Activated CD8-positive, alpha-beta T cell treated with anti-CD3 and anti-CD28 coated beads, Interleukin-2, amount 10 ng/mL, durations not matched to agents 7 days and 5 days (primary cell): ENCODE results near the gene CCDC175. TPM values are rescaled to one million over a fixed set of nuclear protein-coding genes. Genes with fewer than 3 reads are reported as not detected.

Experiments
- ATAC-seq: fragments of 150-1000 bp; cut with Tn5 transposase; one replicate; pipeline ENCODE4 v1.10.0; 2021; ENCODE audit warnings: moderate library complexity
- CTCF ChIA-PET: fragments of 350-600 bp; sonication (Branson Sonifier 250); formaldehyde crosslinking; loops from one replicate; lab custom pipeline; 2021; ENCODE audit warnings: antibody characterized with exemption; lab: Charles Lee
- POLR2A ChIA-PET: fragments of 350-600 bp; sonication (Branson Sonifier 250); formaldehyde crosslinking; loops from one replicate; lab custom pipeline; 2021; ENCODE audit warnings: antibody characterized with exemption; lab: Charles Lee
- DNase-seq: peaks from one replicate; pipeline ENCODE4 v3.0.0-alpha.2; 2020
- H3K27ac Mint-ChIP-seq: one replicate; pipeline ENCODE4 v1.8.0; 2021; ENCODE audit warnings: mild to moderate bottlenecking, mixed read lengths
- H3K27me3 Mint-ChIP-seq: one replicate; pipeline ENCODE4 v1.8.0; 2021; ENCODE audit warnings: low read depth, mixed read lengths
- H3K36me3 Mint-ChIP-seq: one replicate; pipeline ENCODE4 v1.8.0; 2021; ENCODE audit warnings: low read depth, mixed read lengths
- H3K4me1 Mint-ChIP-seq: one replicate; pipeline ENCODE4 v1.8.0; 2021; ENCODE audit warnings: low read depth, mixed read lengths
- H3K4me3 Mint-ChIP-seq: one replicate; pipeline ENCODE4 v1.8.0; 2021; ENCODE audit warnings: mild to moderate bottlenecking, mixed read lengths
- H3K9me3 Mint-ChIP-seq: one replicate; pipeline ENCODE4 v1.8.0; 2022; ENCODE audit warnings: mixed read lengths; ENCODE audit not compliant: insufficient read depth
- total RNA-seq, 2 experiments: library from RNA; stranded (reverse); gene quantifications; one replicate each; pipeline ENCODE4 v1.2.3, GENCODE V29; 2021

The CCDC175 gene
- total RNA-seq, 2 experiments from 2014 or later = not detected

DNA sequence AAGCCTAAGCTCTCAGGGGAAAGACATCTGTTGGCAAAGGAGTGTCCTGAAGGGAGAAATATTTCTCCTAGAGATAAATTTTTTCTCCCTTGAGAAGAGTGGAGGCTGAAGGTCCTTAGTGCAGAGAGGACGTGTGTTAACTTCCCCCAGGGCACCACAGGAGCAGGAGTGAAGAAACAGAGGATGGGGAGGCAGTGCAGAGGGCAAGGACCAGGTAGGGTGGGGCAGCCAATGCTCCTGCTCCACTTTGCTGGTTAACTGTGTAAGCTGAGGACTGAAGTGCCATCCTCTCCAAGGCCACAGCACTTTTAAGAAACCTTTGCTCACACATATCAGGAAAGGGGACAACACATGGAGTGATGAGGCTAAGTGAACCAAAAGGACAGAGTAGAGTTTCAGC lies 96.4 kb downstream of the CCDC175 start:
- Mint-ChIP-seq H3K4me1 (peaks cover 54% of the 10 kb centered on the region), H3K9me3 (no peaks in the 10 kb centered on the region), H3K36me3 (peaks cover 29% of the 10 kb centered on the region), H3K27me3 (no peaks in the 10 kb centered on the region), H3K27ac (peak overlapping the region; percentile 83), H3K4me3 (peak overlapping the region; percentile 85)
- CTCF ChIA-PET = no interaction called here
- ATAC-seq (no peak), DNase-seq (no peak)
- POLR2A ChIA-PET = no interaction called here

DNA sequence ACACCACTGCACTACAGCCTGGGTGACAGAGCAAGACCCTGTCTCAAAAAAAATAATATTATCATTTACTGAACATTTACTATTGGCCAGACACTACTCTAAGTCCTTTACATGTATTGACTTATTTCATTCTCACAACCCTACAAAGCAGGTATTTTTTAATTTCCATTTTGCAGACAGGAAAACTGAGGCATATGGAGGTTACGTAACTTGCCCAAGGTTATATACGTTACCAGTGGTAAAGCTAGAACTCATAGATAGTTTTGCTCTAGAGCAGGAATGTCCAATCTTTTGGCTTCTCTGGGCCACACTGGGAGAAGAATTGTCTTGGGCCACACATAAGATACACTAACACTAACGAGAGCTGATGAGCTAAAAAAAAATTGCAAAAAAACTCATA lies 98.1 kb downstream of the CCDC175 start:
- H3K4me1 Mint-ChIP-seq = peaks cover 54% of the 10 kb centered on the region
- H3K9me3 Mint-ChIP-seq = no peaks in the 10 kb centered on the region
- H3K27ac Mint-ChIP-seq = no peak overlapping the region
- ChIA-PET POLR2A (interaction anchor here (0.9 to 1.1 kb wide), 2 partner anchors 13 to 22 kb away, joined by 3 to 6 read pairs; partner anchors contain the start of gene GPR135), CTCF (interaction anchor here (1.0 kb wide), 1 partner anchor 16 kb away, joined by 3 read pairs; no protein-coding TSS in a partner anchor)
- no peak overlapping the region for H3K4me3 Mint-ChIP-seq
- peaks cover 34% of the 10 kb centered on the region for H3K36me3 Mint-ChIP-seq
- ATAC-seq = no peak
- no peak for DNase-seq
- no peaks in the 10 kb centered on the region for H3K27me3 Mint-ChIP-seq

DNA sequence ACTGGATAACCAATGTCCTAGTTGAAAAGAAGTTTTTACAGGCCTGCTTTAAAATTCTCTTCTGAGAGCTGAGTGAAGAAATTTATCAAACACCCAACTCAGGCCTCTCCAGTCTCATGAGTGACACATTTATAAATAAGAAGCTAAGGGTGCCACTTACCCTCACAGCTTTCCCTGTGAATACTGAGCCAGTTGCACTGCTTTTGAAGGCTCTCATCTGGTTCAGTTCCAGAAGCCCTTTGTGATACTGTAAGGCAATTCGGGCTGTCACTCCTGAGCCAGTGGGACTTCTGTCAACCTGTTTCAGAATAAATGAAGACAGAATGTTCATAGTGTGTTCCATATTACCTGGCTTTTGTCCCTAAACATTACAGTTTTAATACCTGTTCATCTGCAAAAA lies 100.9 kb downstream of the CCDC175 start:
- Mint-ChIP-seq H3K36me3 (peaks cover 33% of the 10 kb centered on the region), H3K9me3 (no peaks in the 10 kb centered on the region), H3K4me3 (no peak overlapping the region), H3K27me3 (no peaks in the 10 kb centered on the region), H3K27ac (no peak overlapping the region), H3K4me1 (peaks cover 27% of the 10 kb centered on the region)
- ChIA-PET POLR2A (interaction anchor here (1.2 kb wide), 1 partner anchor 8 kb away, joined by 4 read pairs; the partner anchor contains the start of genes JKAMP and L3HYPDH), CTCF (no interaction called here)
- ATAC-seq (no peak), DNase-seq (no peak)

GRCh38 chr14:59474172-59474571 lies 102.4 kb downstream of the CCDC175 start:
- CTCF ChIA-PET = interaction anchor here (1.3 kb wide), 1 partner anchor 103 kb away, joined by 4 read pairs; the partner anchor contains the start of gene CCDC175
- peaks cover 31% of the 10 kb centered on the region for H3K36me3 Mint-ChIP-seq
- H3K9me3 Mint-ChIP-seq = no peaks in the 10 kb centered on the region
- no peak for DNase-seq
- H3K27ac Mint-ChIP-seq = no peak overlapping the region
- ATAC-seq = no peak
- POLR2A ChIA-PET = no interaction called here
- peaks cover 13% of the 10 kb centered on the region for H3K4me1 Mint-ChIP-seq
- H3K27me3 Mint-ChIP-seq = no peaks in the 10 kb centered on the region
- no peak overlapping the region for H3K4me3 Mint-ChIP-seq

DNA sequence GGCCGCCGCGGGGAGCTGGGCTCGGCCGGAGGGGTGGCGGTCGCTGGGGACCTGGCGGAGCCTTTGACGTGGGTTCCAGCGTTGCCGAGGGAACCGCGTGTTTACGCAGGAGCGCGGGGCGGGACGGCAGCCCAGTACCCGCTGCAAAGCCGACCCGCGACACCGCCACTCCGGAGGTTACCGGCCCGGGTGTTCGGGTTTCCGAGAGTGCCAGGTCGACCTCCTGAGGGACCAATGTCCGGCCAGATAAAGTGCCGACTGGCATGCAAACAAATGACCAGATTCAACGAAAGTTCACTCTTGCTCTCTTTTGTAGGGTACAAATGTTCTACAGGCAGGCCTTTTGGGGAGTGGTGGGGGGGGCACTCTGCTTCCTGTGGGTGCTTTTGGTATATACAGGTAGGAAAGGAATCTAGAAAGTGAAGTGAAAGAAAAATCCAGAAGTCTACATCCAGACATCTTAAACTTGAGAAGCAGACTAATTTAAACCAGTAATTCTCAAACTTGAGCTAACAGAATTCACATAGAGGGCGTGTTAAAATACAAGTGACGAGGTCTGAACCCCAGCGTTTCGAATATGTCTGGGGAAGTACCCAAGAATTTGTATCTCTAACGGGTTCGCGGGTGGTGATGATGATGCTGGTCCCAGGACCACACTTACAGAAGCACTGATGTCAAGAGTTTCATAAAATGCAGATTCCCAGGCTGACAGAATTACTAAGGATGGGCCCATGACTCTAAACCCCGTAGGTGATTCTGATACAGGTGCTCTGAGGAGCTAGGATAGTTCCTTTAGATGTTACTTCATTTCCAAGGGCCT lies 111.1 kb downstream of the CCDC175 start, which contains the start of gene GPR135:
TSS of gene GPR135 (minus strand) at position 65 of the 820 bp plus-strand sequence. CDS start 154 bp downstream, outside the sequence.
- H3K4me3 Mint-ChIP-seq = peak within 1 kb of the TSS; percentile 78
- DNase-seq (peak; percentile 26), ATAC-seq (no peak)
- peaks cover 14% of the 10 kb centered on the region for H3K4me1 Mint-ChIP-seq
- H3K9me3 Mint-ChIP-seq = no peaks in the 10 kb centered on the region
- ChIA-PET POLR2A (interaction anchor here (1.0 to 1.9 kb wide), 2 partner anchors 13 to 19 kb away, joined by 3 to 6 read pairs; partner anchors contain the start of genes JKAMP and L3HYPDH), CTCF (interaction anchor here (1.2 kb wide), 1 partner anchor 112 kb away, joined by 3 read pairs; no protein-coding TSS in a partner anchor)
- peaks cover 4% of the 10 kb centered on the region for H3K36me3 Mint-ChIP-seq
- peak within 1 kb of the TSS; percentile 70 for H3K27ac Mint-ChIP-seq
- H3K27me3 Mint-ChIP-seq = no peaks in the 10 kb centered on the region

- Mint-ChIP-seq H3K27ac (peak overlapping the region; percentile 62), H3K4me1 (peaks cover 14% of the 10 kb centered on the region), H3K36me3 (peaks cover 6% of the 10 kb centered on the region), H3K9me3 (no peaks in the 10 kb centered on the region), H3K27me3 (no peaks in the 10 kb centered on the region), H3K4me3 (peak overlapping the region; percentile 78)
- DNase-seq (peak; percentile 65), ATAC-seq (peak; percentile 79)
- ChIA-PET CTCF (interaction anchor here (1.2 to 1.7 kb wide), 2 partner anchors 20 to 112 kb away, joined by 3 to 5 read pairs; partner anchors contain the start of genes JKAMP and L3HYPDH), POLR2A (interaction anchor here (1.9 kb wide), 1 partner anchor 14 kb away, joined by 6 read pairs; no protein-coding TSS in a partner anchor)
Observed at GRCh38 chr14:59464486-59465315, 111.9 kb downstream of the CCDC175 start.

- ATAC-seq (no peak), DNase-seq (peak; percentile 28)
- peak overlapping the region; percentile 78 for H3K4me3 Mint-ChIP-seq
- ChIA-PET POLR2A (interaction anchor here (1.3 to 1.9 kb wide), 2 partner anchors 15 to 20 kb away, joined by 6 read pairs; partner anchors contain the start of genes JKAMP and L3HYPDH), CTCF (interaction anchor here (1.2 to 1.7 kb wide), 2 partner anchors 20 to 113 kb away, joined by 3 to 5 read pairs; partner anchors contain the start of genes JKAMP and L3HYPDH)
- H3K27ac Mint-ChIP-seq = peak overlapping the region; percentile 70
- H3K4me1 Mint-ChIP-seq = peaks cover 14% of the 10 kb centered on the region
- no peaks in the 10 kb centered on the region for H3K9me3 Mint-ChIP-seq
- H3K36me3 Mint-ChIP-seq = peaks cover 6% of the 10 kb centered on the region
- H3K27me3 Mint-ChIP-seq = no peaks in the 10 kb centered on the region
Observed at GRCh38 chr14:59463787-59464485, 112.7 kb downstream of the CCDC175 start.

DNA sequence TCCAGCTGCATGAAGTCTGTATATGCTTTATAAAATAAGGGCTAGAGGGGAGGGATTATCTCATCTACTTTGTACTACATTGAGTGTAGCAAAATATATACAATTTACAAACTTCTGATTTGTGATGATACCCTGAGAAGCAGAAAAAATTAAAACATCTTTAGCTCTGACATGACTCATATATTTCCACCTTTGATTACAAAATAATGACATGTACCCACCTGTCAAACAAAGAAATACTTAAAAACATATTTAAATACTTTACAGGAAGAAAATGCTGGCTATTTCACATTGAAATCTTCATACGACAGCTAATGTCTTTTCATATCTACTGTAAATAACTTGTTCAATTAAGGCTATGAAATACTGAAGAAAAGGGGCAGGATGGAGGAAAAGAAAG lies 114.7 kb downstream of the CCDC175 start:
- ATAC-seq = no peak
- H3K4me1 Mint-ChIP-seq = peaks cover 14% of the 10 kb centered on the region
- peaks cover 15% of the 10 kb centered on the region for H3K36me3 Mint-ChIP-seq
- CTCF ChIA-PET = interaction anchor here (1.1 to 1.2 kb wide), 2 partner anchors 11 to 18 kb away, joined by 3 to 5 read pairs; no protein-coding TSS in a partner anchor
- no peak overlapping the region for H3K4me3 Mint-ChIP-seq
- POLR2A ChIA-PET = interaction anchor here (1.2 kb wide), 1 partner anchor 15 kb away, joined by 3 read pairs; no protein-coding TSS in a partner anchor
- no peak overlapping the region for H3K27ac Mint-ChIP-seq
- H3K9me3 Mint-ChIP-seq = no peaks in the 10 kb centered on the region
- no peaks in the 10 kb centered on the region for H3K27me3 Mint-ChIP-seq
- DNase-seq = no peak

DNA sequence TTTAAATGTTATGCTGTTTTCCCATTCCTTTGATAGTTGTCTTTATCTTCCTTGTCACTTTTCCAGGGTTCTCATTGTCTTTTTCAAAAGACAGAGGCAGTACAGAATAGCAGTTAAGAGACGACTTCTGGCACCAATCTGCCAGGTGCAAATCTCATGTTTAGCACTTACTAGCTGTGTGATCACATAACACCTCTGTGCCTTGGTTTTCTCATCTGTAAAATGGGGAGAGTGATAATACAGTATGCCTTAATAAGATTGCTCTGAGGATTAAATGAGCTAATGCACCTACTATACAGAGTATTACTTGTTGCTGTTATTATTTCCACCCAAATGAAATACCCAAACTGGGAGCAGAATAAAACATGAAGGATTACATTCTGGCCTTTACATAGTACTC lies 116.2 kb downstream of the CCDC175 start:
- Mint-ChIP-seq H3K36me3 (peaks cover 24% of the 10 kb centered on the region), H3K4me3 (no peak overlapping the region), H3K4me1 (peaks cover 10% of the 10 kb centered on the region), H3K27ac (no peak overlapping the region), H3K27me3 (no peaks in the 10 kb centered on the region), H3K9me3 (no peaks in the 10 kb centered on the region)
- POLR2A ChIA-PET = no interaction called here
- ATAC-seq = no peak
- CTCF ChIA-PET = no interaction called here
- no peak for DNase-seq

GRCh38 chr14:59458486-59458885 lies 118.1 kb downstream of the CCDC175 start:
- Mint-ChIP-seq H3K27ac (no peak overlapping the region), H3K4me1 (peaks cover 3% of the 10 kb centered on the region), H3K27me3 (no peaks in the 10 kb centered on the region), H3K4me3 (no peak overlapping the region), H3K9me3 (no peaks in the 10 kb centered on the region), H3K36me3 (peaks cover 25% of the 10 kb centered on the region)
- ChIA-PET CTCF (interaction anchor here (1.4 kb wide), 1 partner anchor 15 kb away, joined by 5 read pairs; no protein-coding TSS in a partner anchor), POLR2A (no interaction called here)
- DNase-seq (no peak), ATAC-seq (no peak)
